CD4-positive, alpha-beta T cell (primary cell): ENCODE results near the gene TMUB1. TPM values are rescaled to one million over a fixed set of nuclear protein-coding genes. Genes with fewer than 3 reads are reported as not detected.

Experiments
- ATAC-seq: fragments of 200-7000 bp; cut with Tn5 transposase; one replicate; pipeline ENCODE4 v1.10.0; 2022; ENCODE audit warnings: mild to moderate bottlenecking; ENCODE audit not compliant: poor library complexity
- CTCF ChIA-PET: fragments of 350-600 bp; sonication (Branson Sonifier 250); formaldehyde crosslinking; loops from one replicate; lab custom pipeline; 2021; ENCODE audit warnings: antibody characterized with exemption, inconsistent platforms; lab: Charles Lee
- POLR2A ChIA-PET: fragments of 350-600 bp; sonication (Branson Sonifier 250); formaldehyde crosslinking; loops from one replicate; lab custom pipeline; 2021; ENCODE audit warnings: antibody characterized with exemption, inconsistent platforms; lab: Charles Lee
- DNase-seq, 14 experiments: peaks; one replicate each; pipeline ENCODE4 v3.0.0-alpha.2; 2013 to 2020; ENCODE audit warnings: mixed read lengths in 2 of 14
- H3K27ac ChIP-seq, 2 donors: one replicate each; pipeline versions ENCODE4 v1.5.1 to v1.7.0; 2013; ENCODE audit warnings: low read length in 2 of 2, low read depth in 1 of 2, mild to moderate bottlenecking in 1 of 2
- H3K27me3 ChIP-seq, 2 experiments: 1 replicate in 1 of 2; 2 replicates in 1 of 2; pipeline versions ENCODE4 v1.6.1 to v1.7.0; 2013; ENCODE audit warnings: low read length in 2 of 2, control low read depth in 1 of 2, mild to moderate bottlenecking in 1 of 2, moderate library complexity in 1 of 2; ENCODE audit not compliant: insufficient read depth in 2 of 2, control insufficient read depth in 1 of 2
- H3K36me3 ChIP-seq: one replicate; pipeline ENCODE4 v1.6.1; 2013; ENCODE audit warnings: low read length, control low read depth; ENCODE audit not compliant: insufficient read depth
- H3K4me1 ChIP-seq: one replicate; pipeline ENCODE4 v1.6.1; 2013; ENCODE audit warnings: low read length, control low read depth; ENCODE audit not compliant: insufficient read depth
- H3K4me3 ChIP-seq: one replicate; pipeline ENCODE4 v1.5.1; 2013; ENCODE audit warnings: mild to moderate bottlenecking, low read length, moderate library complexity
- H3K9me3 ChIP-seq, 2 experiments: 1 replicate in 1 of 2; 2 replicates in 1 of 2; pipeline versions ENCODE4 v1.6.1 to v1.7.0; 2013; ENCODE audit warnings: low read length in 2 of 2, mild to moderate bottlenecking in 2 of 2, control low read depth in 1 of 2, moderate library complexity in 1 of 2; ENCODE audit not compliant: control insufficient read depth in 1 of 2, insufficient read depth in 1 of 2
- H3K27ac Mint-ChIP-seq: one replicate; pipeline ENCODE4 v1.8.0; 2020; ENCODE audit warnings: mixed read lengths
- H3K27me3 Mint-ChIP-seq: one replicate; pipeline ENCODE4 v1.8.0; 2021; ENCODE audit warnings: mixed read lengths
- H3K36me3 Mint-ChIP-seq: one replicate; pipeline ENCODE4 v1.8.0; 2021; ENCODE audit warnings: low read depth, mixed read lengths
- H3K4me1 Mint-ChIP-seq: one replicate; pipeline ENCODE4 v1.8.0; 2021; ENCODE audit warnings: low read depth, mixed read lengths
- H3K4me3 Mint-ChIP-seq: one replicate; pipeline ENCODE4 v1.8.0; 2020; ENCODE audit warnings: mild to moderate bottlenecking, mixed read lengths
- H3K9me3 Mint-ChIP-seq: one replicate; pipeline ENCODE4 v1.8.0; 2020; ENCODE audit warnings: mixed read lengths
- intact Hi-C, 2 experiments: fragments of 100-400 bp; cut with DNase I in 1 of 2; cut with micrococcal nuclease in 1 of 2; formaldehyde crosslinking; loops; one replicate each; pipeline versions ENCODE4 v1.15.1 to v1.9.0; 2023 to 2025; cut with DNase I, micrococcal nuclease
- total RNA-seq, 174 experiments: library from RNA in 2 of 174; stranded (reverse) in 2 of 174; gene quantifications; one replicate each; pipeline ENCODE4 v1.2.3 and lab custom pipeline; 2021 to 2026
- TF ChIP-seq, protein P1 (sequence below): fragments of 200-600 bp; IDR thresholded peaks from one replicate; pipeline ENCODE4 v1.8.0; 2022; ENCODE audit warnings: antibody characterized with exemption, mild to moderate bottlenecking

The TMUB1 gene
- total RNA-seq, 2 experiments from 2014 or later: 44.5 to 46.6 TPM

DNA sequence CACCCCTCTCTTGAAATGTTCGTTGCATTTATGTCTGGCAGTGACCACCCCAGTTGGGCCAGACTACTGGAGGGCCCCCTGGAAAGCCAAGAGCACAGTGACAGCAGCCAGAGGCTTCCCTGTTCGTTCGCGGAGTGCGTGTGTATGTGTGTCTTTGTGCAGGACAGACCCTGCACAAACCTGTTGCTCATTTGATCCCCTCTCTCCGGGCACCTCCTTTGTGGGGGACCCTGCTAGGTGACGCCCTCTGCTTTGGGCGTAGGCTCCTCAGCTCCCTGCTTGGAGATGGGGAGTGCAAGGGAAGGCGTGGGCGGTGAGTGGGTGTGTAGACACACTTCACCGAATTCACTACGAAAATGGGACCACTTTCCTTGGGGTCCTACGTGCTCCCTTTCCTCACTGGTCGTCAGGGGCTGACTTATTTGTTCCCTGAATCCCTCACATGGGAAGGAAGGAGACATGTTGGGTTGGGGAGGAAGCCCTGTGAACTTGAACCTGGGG is 41.7 kb upstream of the TMUB1 start:
- Histone ChIP-seq H3K27ac (no peak overlapping the region), H3K4me1 (peaks cover 9% of the 10 kb centered on the region), H3K27me3 (no peaks in the 10 kb centered on the region), H3K4me3 (no peak overlapping the region), H3K36me3 (peaks cover 29% of the 10 kb centered on the region), H3K9me3 (no peaks in the 10 kb centered on the region)
- Mint-ChIP-seq H3K9me3 (no peaks in the 10 kb centered on the region), H3K36me3 (peaks cover 47% of the 10 kb centered on the region), H3K27me3 (no peaks in the 10 kb centered on the region), H3K4me1 (peaks cover 6% of the 10 kb centered on the region), H3K4me3 (no peak overlapping the region), H3K27ac (no peak overlapping the region)
- ATAC-seq (no peak), DNase-seq (no peak)
- intact Hi-C loops: loop anchor here (1.0 kb wide), 4 partner anchors 47 to 178 kb away; no protein-coding TSS in a partner anchor
- ChIA-PET CTCF (interaction anchor here (0.9 to 1.4 kb wide), 3 partner anchors 14 to 83 kb away, joined by 3 to 5 read pairs (median 3); no protein-coding TSS in a partner anchor), POLR2A (no interaction called here)
- TF ChIP-seq, protein P1, sequence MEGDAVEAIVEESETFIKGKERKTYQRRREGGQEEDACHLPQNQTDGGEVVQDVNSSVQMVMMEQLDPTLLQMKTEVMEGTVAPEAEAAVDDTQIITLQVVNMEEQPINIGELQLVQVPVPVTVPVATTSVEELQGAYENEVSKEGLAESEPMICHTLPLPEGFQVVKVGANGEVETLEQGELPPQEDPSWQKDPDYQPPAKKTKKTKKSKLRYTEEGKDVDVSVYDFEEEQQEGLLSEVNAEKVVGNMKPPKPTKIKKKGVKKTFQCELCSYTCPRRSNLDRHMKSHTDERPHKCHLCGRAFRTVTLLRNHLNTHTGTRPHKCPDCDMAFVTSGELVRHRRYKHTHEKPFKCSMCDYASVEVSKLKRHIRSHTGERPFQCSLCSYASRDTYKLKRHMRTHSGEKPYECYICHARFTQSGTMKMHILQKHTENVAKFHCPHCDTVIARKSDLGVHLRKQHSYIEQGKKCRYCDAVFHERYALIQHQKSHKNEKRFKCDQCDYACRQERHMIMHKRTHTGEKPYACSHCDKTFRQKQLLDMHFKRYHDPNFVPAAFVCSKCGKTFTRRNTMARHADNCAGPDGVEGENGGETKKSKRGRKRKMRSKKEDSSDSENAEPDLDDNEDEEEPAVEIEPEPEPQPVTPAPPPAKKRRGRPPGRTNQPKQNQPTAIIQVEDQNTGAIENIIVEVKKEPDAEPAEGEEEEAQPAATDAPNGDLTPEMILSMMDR: no peak

DNA sequence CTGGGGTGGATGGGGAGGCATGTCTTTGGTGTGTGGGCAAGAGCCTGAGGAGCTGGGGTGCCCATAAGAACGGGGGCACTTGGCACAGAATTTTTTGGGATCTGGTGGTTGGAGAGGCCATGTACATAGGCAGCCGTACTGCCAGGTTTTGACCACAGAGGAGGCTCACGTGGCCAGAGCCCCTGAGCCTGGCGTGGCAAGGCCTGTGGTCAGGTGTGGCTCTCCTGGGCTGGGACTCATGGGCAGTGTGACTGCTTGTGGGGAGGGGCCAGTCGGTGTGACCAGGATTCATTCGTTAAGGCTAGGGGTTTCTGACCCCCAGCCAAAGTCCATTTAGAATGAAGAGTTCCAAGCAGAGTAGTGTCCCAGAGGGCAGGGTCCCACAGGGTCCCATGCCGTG is 41.2 kb upstream of the TMUB1 start:
- no peak for DNase-seq
- intact Hi-C loops: loop anchor here (1.0 kb wide), 4 partner anchors 48 to 179 kb away; no protein-coding TSS in a partner anchor
- Histone ChIP-seq H3K27me3 (no peaks in the 10 kb centered on the region), H3K36me3 (peaks cover 26% of the 10 kb centered on the region), H3K4me1 (peaks cover 9% of the 10 kb centered on the region), H3K27ac (no peak overlapping the region), H3K4me3 (no peak overlapping the region), H3K9me3 (no peaks in the 10 kb centered on the region)
- Mint-ChIP-seq H3K4me1 (peaks cover 6% of the 10 kb centered on the region), H3K27ac (no peak overlapping the region), H3K27me3 (no peaks in the 10 kb centered on the region), H3K9me3 (no peaks in the 10 kb centered on the region), H3K4me3 (no peak overlapping the region), H3K36me3 (peaks cover 51% of the 10 kb centered on the region)
- CTCF ChIA-PET: interaction anchor here (0.9 to 1.4 kb wide), 10 partner anchors 9 to 161 kb away, joined by 3 to 15 read pairs (median 3); partner anchors contain the start of gene GBX1
- POLR2A ChIA-PET: interaction anchor here (1.0 kb wide), 1 partner anchor 228 kb away, joined by 3 read pairs; no protein-coding TSS in a partner anchor
- TF ChIP-seq, protein P1: no peak
- ATAC-seq: no peak

DNA sequence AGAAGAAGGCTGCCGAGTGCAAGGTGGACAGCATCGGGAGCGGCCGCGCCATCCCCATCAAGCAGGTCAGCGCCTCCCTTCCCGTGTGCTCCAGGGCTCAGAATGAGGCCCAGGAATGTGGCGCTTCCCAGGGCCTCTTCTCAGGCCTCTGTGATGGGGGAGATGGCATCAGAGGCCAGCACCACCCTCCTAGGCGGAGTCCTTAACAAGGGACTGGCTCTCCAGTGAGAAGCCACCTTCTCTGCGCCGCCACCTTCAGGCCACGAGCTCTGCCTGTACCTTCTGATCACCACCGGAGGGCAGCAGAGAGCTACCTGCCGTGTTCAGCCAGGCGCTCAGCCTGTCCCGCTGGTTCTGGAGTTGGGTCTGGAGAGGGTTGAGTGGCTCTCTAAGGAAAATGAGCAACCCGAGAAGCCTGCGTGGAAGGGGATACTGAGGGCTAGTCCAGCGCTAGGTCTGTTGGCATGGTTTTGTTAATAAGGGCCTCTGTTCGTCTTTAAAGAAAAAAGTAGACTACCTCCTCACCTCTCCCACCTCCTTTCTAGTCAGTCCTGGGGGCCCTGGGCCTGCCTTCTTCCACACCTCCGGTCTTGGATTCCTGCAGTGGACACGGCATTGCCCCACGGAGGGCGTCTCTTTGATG is 40.6 kb upstream of the TMUB1 start:
- CTCF ChIA-PET: interaction anchor here (0.6 to 1.4 kb wide), 14 partner anchors 8 to 161 kb away, joined by 3 to 15 read pairs (median 3); partner anchors contain the start of genes GBX1 and SLC4A2
- intact Hi-C loops: loop anchor here (1.0 kb wide), 4 partner anchors 48 to 179 kb away; no protein-coding TSS in a partner anchor
- peaks cover 9% of the 10 kb centered on the region for H3K4me1 ChIP-seq
- peaks cover 21% of the 10 kb centered on the region for H3K36me3 ChIP-seq
- DNase-seq (peak; percentile 74 to 91 (median 80)), ATAC-seq (peak; percentile 99)
- Mint-ChIP-seq H3K9me3 (no peaks in the 10 kb centered on the region), H3K27ac (no peak overlapping the region), H3K4me3 (peak overlapping the region; percentile 6), H3K36me3 (peaks cover 56% of the 10 kb centered on the region), H3K27me3 (no peaks in the 10 kb centered on the region), H3K4me1 (peaks cover 6% of the 10 kb centered on the region)
- no peaks in the 10 kb centered on the region for H3K27me3 ChIP-seq
- TF ChIP-seq, protein P1: peak; percentile 94
- no peak overlapping the region for H3K4me3 ChIP-seq
- H3K27ac ChIP-seq: no peak overlapping the region
- H3K9me3 ChIP-seq: no peaks in the 10 kb centered on the region
- POLR2A ChIA-PET: interaction anchor here (1.0 kb wide), 1 partner anchor 229 kb away, joined by 3 read pairs; no protein-coding TSS in a partner anchor
